ENCODE measurements around the gene AMZ1.

Gene AMZ1

GRCh38 chr7:2757904-2758672, 70.1 kb downstream of the AMZ1 start:
- H3K4me3 ChIP-seq (ENCODE audit: low read length): no peak overlapping the region

GRCh38 chr7:2758673-2759616, 70.9 kb downstream of the AMZ1 start:
- Histone ChIP-seq H3K27ac (ENCODE audit: low read depth, low read length) (peak overlapping the region; percentile 60), H3K79me2 (ENCODE audit: control insufficient read depth, insufficient read depth, low read length) (peaks cover 19% of the 10 kb centered on the region), H3K23ac (ENCODE audit: low read length) (no peak overlapping the region), H4K8ac (ENCODE audit: low read depth, low read length) (no peak overlapping the region), H4K5ac (ENCODE audit: low read length) (no peak overlapping the region), H3K27me3 (ENCODE audit: insufficient read depth, low read length, poor library complexity) (no peaks in the 10 kb centered on the region), H3K4ac (ENCODE audit: low read depth, low read length) (no peak overlapping the region), H3K36me3 (ENCODE audit: control insufficient read depth, insufficient read depth, low read length) (no peaks in the 10 kb centered on the region), H3K79me1 (ENCODE audit: low read length) (peaks cover 27% of the 10 kb centered on the region), H2BK5ac (ENCODE audit: low read length) (no peak overlapping the region), H3K18ac (ENCODE audit: low read length) (no peak overlapping the region), H2AK5ac (ENCODE audit: low read length) (no peak overlapping the region), H3K4me1 (ENCODE audit: control insufficient read depth, low read depth, low read length) (peaks cover 6% of the 10 kb centered on the region), H3K9ac (ENCODE audit: low read length) (no peak overlapping the region), H2BK120ac (ENCODE audit: low read depth, low read length) (no peak overlapping the region), H3K56ac (ENCODE audit: low read length) (peak overlapping the region; percentile 59), H2BK15ac (replicated peaks; ENCODE audit: low read depth) (no peak overlapping the region), H3K4me2 (ENCODE audit: low read length) (no peak overlapping the region), H3K4me3 (ENCODE audit: low read length) (no peak overlapping the region)
- DNase-seq: no peak
- WGBS (ENCODE audit: extremely low coverage, insufficient coverage, low lambda C conversion rate): no CpG with 5 or more reads among the region's 18 CpGs

More at GRCh38 chr7:2757904-2758672, 70.1 kb downstream of the AMZ1 start:
- no peaks in the 10 kb centered on the region for H3K36me3 ChIP-seq (ENCODE audit: control insufficient read depth, insufficient read depth, low read length)
- H2BK5ac ChIP-seq (ENCODE audit: low read length): peak overlapping the region; percentile 3
- 100% methylated on average over 1 of the region's 12 CpGs for WGBS (ENCODE audit: extremely low coverage, insufficient coverage, low lambda C conversion rate)
- H2BK15ac ChIP-seq (replicated peaks; ENCODE audit: low read depth): no peak overlapping the region
- H3K27me3 ChIP-seq (ENCODE audit: insufficient read depth, low read length, poor library complexity): no peaks in the 10 kb centered on the region
- DNase-seq: peak; percentile 87
- H3K56ac ChIP-seq (ENCODE audit: low read length): peak overlapping the region; percentile 59
- peaks cover 27% of the 10 kb centered on the region for H3K79me1 ChIP-seq (ENCODE audit: low read length)
- peaks cover 19% of the 10 kb centered on the region for H3K79me2 ChIP-seq (ENCODE audit: control insufficient read depth, insufficient read depth, low read length)
- H2BK120ac ChIP-seq (ENCODE audit: low read depth, low read length): no peak overlapping the region
- H3K4me1 ChIP-seq (ENCODE audit: control insufficient read depth, low read depth, low read length): peaks cover 6% of the 10 kb centered on the region
- no peak overlapping the region for H3K4ac ChIP-seq (ENCODE audit: low read depth, low read length)
- H3K27ac ChIP-seq (ENCODE audit: low read depth, low read length): peak overlapping the region; percentile 60
- H4K8ac ChIP-seq (ENCODE audit: low read depth, low read length): no peak overlapping the region
- no peak overlapping the region for H3K4me2 ChIP-seq (ENCODE audit: low read length)
- no peak overlapping the region for H3K23ac ChIP-seq (ENCODE audit: low read length)
- H4K5ac ChIP-seq (ENCODE audit: low read length): no peak overlapping the region
- H2AK5ac ChIP-seq (ENCODE audit: low read length): no peak overlapping the region
- no peak overlapping the region for H3K9ac ChIP-seq (ENCODE audit: low read length)
- no peak overlapping the region for H3K18ac ChIP-seq (ENCODE audit: low read length)

- peaks cover 6% of the 10 kb centered on the region for H3K4me1 ChIP-seq (ENCODE audit: control insufficient read depth, low read depth, low read length)
- no peak overlapping the region for H2BK5ac ChIP-seq (ENCODE audit: low read length)
- H3K79me1 ChIP-seq (ENCODE audit: low read length): peaks cover 27% of the 10 kb centered on the region
- no peak overlapping the region for H3K27ac ChIP-seq (ENCODE audit: low read depth, low read length)
- DNase-seq: no peak
- WGBS (ENCODE audit: extremely low coverage, insufficient coverage, low lambda C conversion rate): no CpG with 5 or more reads among the region's 8 CpGs
- no peaks in the 10 kb centered on the region for H3K36me3 ChIP-seq (ENCODE audit: control insufficient read depth, insufficient read depth, low read length)
- no peak overlapping the region for H4K5ac ChIP-seq (ENCODE audit: low read length)
- no peak overlapping the region for H3K56ac ChIP-seq (ENCODE audit: low read length)
- H3K4me2 ChIP-seq (ENCODE audit: low read length): no peak overlapping the region
- no peak overlapping the region for H3K4ac ChIP-seq (ENCODE audit: low read depth, low read length)
- no peak overlapping the region for H2BK120ac ChIP-seq (ENCODE audit: low read depth, low read length)
- no peak overlapping the region for H2BK15ac ChIP-seq (replicated peaks; ENCODE audit: low read depth)
- H3K9ac ChIP-seq (ENCODE audit: low read length): no peak overlapping the region
- H4K8ac ChIP-seq (ENCODE audit: low read depth, low read length): no peak overlapping the region
- H3K79me2 ChIP-seq (ENCODE audit: control insufficient read depth, insufficient read depth, low read length): peaks cover 19% of the 10 kb centered on the region
- H3K18ac ChIP-seq (ENCODE audit: low read length): no peak overlapping the region
- H3K23ac ChIP-seq (ENCODE audit: low read length): no peak overlapping the region
- no peaks in the 10 kb centered on the region for H3K27me3 ChIP-seq (ENCODE audit: insufficient read depth, low read length, poor library complexity)
- H2AK5ac ChIP-seq (ENCODE audit: low read length): no peak overlapping the region
- H3K4me3 ChIP-seq (ENCODE audit: low read length): no peak overlapping the region
These were observed 71.7 kb downstream of the AMZ1 start for GRCh38 chr7:2759736-2760097.

- H3K27me3 ChIP-seq (ENCODE audit: insufficient read depth, low read length, poor library complexity): no peaks in the 10 kb centered on the region
- H2BK15ac ChIP-seq (replicated peaks; ENCODE audit: low read depth): no peak overlapping the region
- H3K4me3 ChIP-seq (ENCODE audit: low read length): no peak overlapping the region
- no peak overlapping the region for H3K23ac ChIP-seq (ENCODE audit: low read length)
- DNase-seq: peak; percentile 91
- no peak overlapping the region for H3K9ac ChIP-seq (ENCODE audit: low read length)
- WGBS (ENCODE audit: extremely low coverage, insufficient coverage, low lambda C conversion rate): no CpG with 5 or more reads among the region's 22 CpGs
- no peak overlapping the region for H3K18ac ChIP-seq (ENCODE audit: low read length)
- H3K4me2 ChIP-seq (ENCODE audit: low read length): no peak overlapping the region
- no peak overlapping the region for H2AK5ac ChIP-seq (ENCODE audit: low read length)
- no peak overlapping the region for H2BK5ac ChIP-seq (ENCODE audit: low read length)
- H3K56ac ChIP-seq (ENCODE audit: low read length): peak overlapping the region; percentile 58
- H2BK120ac ChIP-seq (ENCODE audit: low read depth, low read length): no peak overlapping the region
- H3K79me2 ChIP-seq (ENCODE audit: control insufficient read depth, insufficient read depth, low read length): peaks cover 17% of the 10 kb centered on the region
- H3K4me1 ChIP-seq (ENCODE audit: control insufficient read depth, low read depth, low read length): peaks cover 6% of the 10 kb centered on the region
- H3K27ac ChIP-seq (ENCODE audit: low read depth, low read length): no peak overlapping the region
- no peak overlapping the region for H4K5ac ChIP-seq (ENCODE audit: low read length)
- H3K36me3 ChIP-seq (ENCODE audit: control insufficient read depth, insufficient read depth, low read length): no peaks in the 10 kb centered on the region
- H4K8ac ChIP-seq (ENCODE audit: low read depth, low read length): no peak overlapping the region
- H3K4ac ChIP-seq (ENCODE audit: low read depth, low read length): no peak overlapping the region
- H3K79me1 ChIP-seq (ENCODE audit: low read length): peaks cover 23% of the 10 kb centered on the region
These were observed 72.3 kb downstream of the AMZ1 start for GRCh38 chr7:2760098-2760889.

GRCh38 chr7:2761131-2761624, 73.2 kb downstream of the AMZ1 start:
- H3K18ac ChIP-seq (ENCODE audit: low read length): no peak overlapping the region
- no peak overlapping the region for H3K23ac ChIP-seq (ENCODE audit: low read length)
- H3K79me1 ChIP-seq (ENCODE audit: low read length): peaks cover 23% of the 10 kb centered on the region
- H3K4me3 ChIP-seq (ENCODE audit: low read length): no peak overlapping the region
- H2BK5ac ChIP-seq (ENCODE audit: low read length): no peak overlapping the region
- no peak overlapping the region for H3K4ac ChIP-seq (ENCODE audit: low read depth, low read length)
- no peaks in the 10 kb centered on the region for H3K27me3 ChIP-seq (ENCODE audit: insufficient read depth, low read length, poor library complexity)
- no peak for DNase-seq
- H3K36me3 ChIP-seq (ENCODE audit: control insufficient read depth, insufficient read depth, low read length): no peaks in the 10 kb centered on the region
- no peak overlapping the region for H2BK120ac ChIP-seq (ENCODE audit: low read depth, low read length)
- no peak overlapping the region for H4K5ac ChIP-seq (ENCODE audit: low read length)
- H3K4me2 ChIP-seq (ENCODE audit: low read length): no peak overlapping the region
- no peak overlapping the region for H2AK5ac ChIP-seq (ENCODE audit: low read length)
- no peak overlapping the region for H3K9ac ChIP-seq (ENCODE audit: low read length)
- no peak overlapping the region for H3K56ac ChIP-seq (ENCODE audit: low read length)
- no peak overlapping the region for H2BK15ac ChIP-seq (replicated peaks; ENCODE audit: low read depth)
- no peak overlapping the region for H3K27ac ChIP-seq (ENCODE audit: low read depth, low read length)
- no CpG with 5 or more reads among the region's 19 CpGs for WGBS (ENCODE audit: extremely low coverage, insufficient coverage, low lambda C conversion rate)
- peaks cover 6% of the 10 kb centered on the region for H3K4me1 ChIP-seq (ENCODE audit: control insufficient read depth, low read depth, low read length)
- no peak overlapping the region for H4K8ac ChIP-seq (ENCODE audit: low read depth, low read length)
- H3K79me2 ChIP-seq (ENCODE audit: control insufficient read depth, insufficient read depth, low read length): peaks cover 17% of the 10 kb centered on the region
